Mammary epithelial cell (primary cell): ENCODE data around the gene FXYD2.

Experiments used
- CTCF ChIP-seq, 2 donors: IDR thresholded peaks in 1 of 2; conservative IDR thresholded peaks in 1 of 2; 2 replicates each; pipeline ENCODE4 v1.5.1; 2011 to 2012; ENCODE audit warnings: inconsistent platforms in 2 of 2, low read length in 2 of 2, mild to moderate bottlenecking in 2 of 2, control low read depth in 1 of 2, low read depth in 1 of 2; ENCODE audit not compliant: insufficient read depth in 1 of 2; ENCODE audit errors: extremely low read depth in 1 of 2
- EZH2 ChIP-seq: IDR thresholded peaks from 2 replicates; pipeline ENCODE4 v1.6.1; 2012; ENCODE audit warnings: low read length, inconsistent platforms, borderline replicate concordance

GRCh38 chr11:117774553-117774952 is 50.0 kb downstream of the FXYD2 start:
- no peak for TF ChIP-seq CTCF (conservative IDR thresholded peaks at IDR 0.05 in 1 of 2, IDR thresholded peaks at IDR 0.05 in 1 of 2; ENCODE audit: extremely low read depth in 1 of 2, insufficient read depth in 1 of 2, low read depth in 1 of 2, low read length in 2 of 2)
- TF ChIP-seq EZH2: no peak
